Thymus (tissue), 11 donors: ENCODE data around the gene CYB561D1. TPM values are rescaled to one million over a fixed set of nuclear protein-coding genes. Genes with fewer than 3 reads are reported as not detected.

ENCODE experiments used
- DNase-seq, 9 donors: peaks; one replicate each; pipeline ENCODE4 v3.0.0-alpha.2; 2013; ENCODE audit warnings: low spot score in 9 of 9, low read depth in 6 of 9, missing footprints in 1 of 9
- H3K27ac ChIP-seq, 2 donors: one replicate each; pipeline ENCODE4 v1.5.1; 2013; ENCODE audit warnings: control low read depth in 1 of 2, low read depth in 1 of 2, low read length in 1 of 2, mild to moderate bottlenecking in 1 of 2, moderate library complexity in 1 of 2
- H3K27me3 ChIP-seq, 2 donors: one replicate each; pipeline ENCODE4 v1.5.1; 2013; ENCODE audit warnings: low read length in 1 of 2; ENCODE audit not compliant: control insufficient read depth in 2 of 2, insufficient read depth in 1 of 2
- H3K36me3 ChIP-seq, 2 donors: one replicate each; pipeline ENCODE4 v1.5.1; 2013; ENCODE audit warnings: low read length in 1 of 2, mild to moderate bottlenecking in 1 of 2, moderate library complexity in 1 of 2; ENCODE audit not compliant: control insufficient read depth in 2 of 2, insufficient read depth in 2 of 2
- H3K4me1 ChIP-seq, 2 donors: one replicate each; pipeline ENCODE4 v1.5.1; 2013; ENCODE audit warnings: low read length in 2 of 2; ENCODE audit not compliant: control insufficient read depth in 2 of 2, insufficient read depth in 2 of 2
- H3K4me3 ChIP-seq, 2 donors: one replicate each; pipeline ENCODE4 v1.5.1; 2013; ENCODE audit warnings: low read length in 2 of 2, control low read depth in 1 of 2, mild to moderate bottlenecking in 1 of 2
- H3K9me3 ChIP-seq, 2 donors: one replicate each; pipeline ENCODE4 v1.5.1; 2013; ENCODE audit warnings: low read length in 1 of 2, mild to moderate bottlenecking in 1 of 2; ENCODE audit not compliant: control insufficient read depth in 2 of 2, insufficient read depth in 1 of 2
- WGBS: extraction: QIAGEN DNeasy Blood & Tissue Kit; methylation state at CpG from one replicate; pipeline ENCODE4 v1.1.7; 2013; 5-methylcytosine and 5-hydroxymethylcytosine counted together
- polyA plus RNA-seq: library from polyadenylated mRNA; stranded (reverse); fragments of 200-250 nt; gene quantifications from one replicate; pipeline ENCODE4 v1.2.3, GENCODE V29; 2013
- total RNA-seq: library from RNA; stranded (reverse); fragments of 120-200 nt; gene quantifications from one replicate; pipeline ENCODE4 v1.2.4, GENCODE V29; 2013
- donor health status: healthy.

The CYB561D1 gene
- total and polyA plus RNA-seq, 2 donors = 3.3 to 9.4 TPM

GRCh38 chr1:109500941-109501381 is 7.1 kb downstream of the CYB561D1 start:
- peaks cover 35 to 36% of the 10 kb centered on the region in 2 donors for H3K36me3 ChIP-seq
- 89% methylated on average over 5 of the region's 5 CpGs for WGBS
- no peak for DNase-seq

GRCh38 chr1:109501644-109502363 is 7.9 kb downstream of the CYB561D1 start:
- H3K36me3 ChIP-seq = peaks cover 26 to 29% of the 10 kb centered on the region in 2 donors
- H3K4me1 ChIP-seq = peaks cover 49 to 85% of the 10 kb centered on the region in 2 donors

More at GRCh38 chr1:109500941-109501381, 7.1 kb downstream of the CYB561D1 start:
- Histone ChIP-seq H3K27ac (peak overlapping the region; percentile 97 to 99), H3K4me1 (peaks cover 49 to 88% of the 10 kb centered on the region in 2 donors), H3K9me3 (no peaks in the 10 kb centered on the region), H3K4me3 (no peak overlapping the region), H3K27me3 (no peaks in the 10 kb centered on the region)

GRCh38 chr1:109502364-109502851 is 8.5 kb downstream of the CYB561D1 start:
- no peaks in the 10 kb centered on the region for H3K9me3 ChIP-seq
- H3K27me3 ChIP-seq = no peaks in the 10 kb centered on the region
- H3K36me3 ChIP-seq = peaks cover 23% of the 10 kb centered on the region in 2 donors
- H3K4me1 ChIP-seq = peaks cover 49 to 79% of the 10 kb centered on the region in 2 donors
- 11% methylated on average over 3 of the region's 3 CpGs for WGBS
- H3K27ac ChIP-seq = peak overlapping the region; percentile 97 to 99
- DNase-seq = peak in 8 of 9 donors; percentile 62 to 93 (median 80)
- H3K4me3 ChIP-seq = peak overlapping the region; percentile 33 to 43

More at GRCh38 chr1:109501644-109502363, 7.9 kb downstream of the CYB561D1 start:
- peak overlapping the region; percentile 24 to 30 for H3K4me3 ChIP-seq
- no peaks in the 10 kb centered on the region for H3K9me3 ChIP-seq
- H3K27me3 ChIP-seq = no peaks in the 10 kb centered on the region
- H3K27ac ChIP-seq = peak overlapping the region; percentile 97 to 99
- DNase-seq = peak in 1 of 9 donors; percentile 70
- WGBS = 72% methylated on average over 5 of the region's 5 CpGs

- no peak overlapping the region for H3K4me3 ChIP-seq
- no peaks in the 10 kb centered on the region for H3K9me3 ChIP-seq
- no peak for DNase-seq
- H3K27me3 ChIP-seq = peaks cover 0 to 9% of the 10 kb centered on the region in 2 donors
- peak overlapping the region; percentile 1 to 71 for H3K27ac ChIP-seq
- peaks cover 41 to 66% of the 10 kb centered on the region in 2 donors for H3K4me1 ChIP-seq
- peaks cover 12 to 19% of the 10 kb centered on the region in 2 donors for H3K36me3 ChIP-seq
- WGBS = 90% methylated on average over 5 of the region's 5 CpGs
Measured at GRCh38 chr1:109503935-109504334, 10.0 kb downstream of the CYB561D1 start.

GRCh38 chr1:109504974-109505373 is 11.1 kb downstream of the CYB561D1 start:
- Histone ChIP-seq H3K36me3 (peaks cover 12 to 14% of the 10 kb centered on the region in 2 donors), H3K4me3 (no peak overlapping the region), H3K4me1 (peaks cover 36 to 64% of the 10 kb centered on the region in 2 donors), H3K27me3 (peaks cover 0 to 17% of the 10 kb centered on the region in 2 donors), H3K27ac (no peak overlapping the region), H3K9me3 (no peaks in the 10 kb centered on the region)
- 98% methylated on average over 1 of the region's 1 CpG for WGBS
- DNase-seq = no peak

GRCh38 chr1:109508001-109508872 is 14.3 kb downstream of the CYB561D1 start:
- DNase-seq = no peak
- WGBS = 96% methylated on average over 25 of the region's 25 CpGs
- Histone ChIP-seq H3K4me3 (no peak overlapping the region), H3K9me3 (peaks cover 0 to 4% of the 10 kb centered on the region in 2 donors), H3K27ac (no peak overlapping the region), H3K27me3 (peaks cover 0 to 30% of the 10 kb centered on the region in 2 donors), H3K36me3 (peaks cover 4 to 6% of the 10 kb centered on the region in 2 donors), H3K4me1 (peaks cover 13 to 39% of the 10 kb centered on the region in 2 donors)

GRCh38 chr1:109508873-109509175 is 14.9 kb downstream of the CYB561D1 start:
- H3K27ac ChIP-seq = no peak overlapping the region
- peaks cover 0 to 30% of the 10 kb centered on the region in 2 donors for H3K27me3 ChIP-seq
- 95% methylated on average over 7 of the region's 7 CpGs for WGBS
- H3K9me3 ChIP-seq = peaks cover 0 to 4% of the 10 kb centered on the region in 2 donors
- H3K4me3 ChIP-seq = peak overlapping the region; percentile 40 to 72
- H3K4me1 ChIP-seq = peaks cover 9 to 35% of the 10 kb centered on the region in 2 donors
- DNase-seq = no peak
- peaks cover 4 to 6% of the 10 kb centered on the region in 2 donors for H3K36me3 ChIP-seq

GRCh38 chr1:109509176-109510134 is 15.6 kb downstream of the CYB561D1 start, which contains the start of gene AMIGO1:
AMIGO1 (minus strand) TSS chr1:109509727; CDS start chr1:109508912, 815 bp downstream.
- peak in 4 of 9 donors; percentile 50 to 77 (median 64) for DNase-seq
- Histone ChIP-seq H3K4me3 (peak within 1 kb of the TSS; percentile 52 to 72), H3K9me3 (peaks cover 0 to 4% of the 10 kb centered on the region in 2 donors), H3K36me3 (peaks cover 4 to 5% of the 10 kb centered on the region in 2 donors), H3K4me1 (peaks cover 4 to 29% of the 10 kb centered on the region in 2 donors), H3K27me3 (peaks cover 0 to 30% of the 10 kb centered on the region in 2 donors), H3K27ac (peak within 1 kb of the TSS in 1 of 2 donors; percentile 33)
- 4% methylated on average over 100 of the region's 100 CpGs for WGBS
